ENCODE measurements around the gene UACA. TPM values are rescaled to one million over a fixed set of nuclear protein-coding genes. Genes with fewer than 3 reads are reported as not detected.
"Not testable (repeated sequence)": the region's sequence is repeated elsewhere in the genome, so short reads cannot be mapped to it uniquely, and the experiment has no call there.

The UACA gene
- total and polyA plus RNA-seq, 9 of the 15 experiments (the other 6 are each of a cell fraction or from before 2014, with no cell fraction given), result 0.06 to 0.33 (median 0.15) TPM; not detected in 5

GRCh38 chr15:70741107-70741531 lies 22.2 kb downstream of the UACA start:
- Histone ChIP-seq H3K4me3 (no peak overlapping the region), H3K27ac (ENCODE audit: extremely low read depth, low read depth, low read length) (no peak overlapping the region), H3K9ac (ENCODE audit: insufficient read depth in 1 of 2, low read depth in 2 of 2, low read length in 2 of 2) (no peak overlapping the region), H3K36me3 (ENCODE audit: control insufficient read depth, insufficient read depth, low read length) (no peaks in the 10 kb centered on the region), H3K9me1 (ENCODE audit: control insufficient read depth, insufficient read depth, low read length) (no peaks in the 10 kb centered on the region), H3K4me1 (replicated peaks in 1 of 2; ENCODE audit: control insufficient read depth in 2 of 2, insufficient read depth in 2 of 2, low read length in 2 of 2) (no peaks in the 10 kb centered on the region), H3K79me2 (ENCODE audit: control insufficient read depth, insufficient read depth, low read length) (no peaks in the 10 kb centered on the region), H3K4me2 (ENCODE audit: insufficient read depth, low read length) (no peak overlapping the region), H3K27me3 (ENCODE audit: control insufficient read depth in 2 of 2, insufficient read depth in 2 of 2, low read length in 2 of 2) (no peaks in the 10 kb centered on the region), H4K20me1 (replicated peaks; ENCODE audit: control insufficient read depth, insufficient read depth, low read length) (no peaks in the 10 kb centered on the region), H3K9me3 (replicated peaks; ENCODE audit: control insufficient read depth, insufficient read depth, low read depth, low read length) (no peaks in the 10 kb centered on the region), H2AFZ (ENCODE audit: low read depth, low read length) (no peak overlapping the region)
- FAIRE-seq (no peak), ATAC-seq (no peak), DNase-seq (ENCODE audit: extremely low read depth in 1 of 4, low spot score in 3 of 4) (no peak)
- POLR2A ChIA-PET, result no interaction called here
- WGBS (ENCODE audit: insufficient coverage, low coverage, missing lambda C conversion rate), result 0% methylated on average over 1 of the region's 1 CpG
- in situ Hi-C loops (cut with MboI), result no loop called here
- CTCF ChIA-PET (ENCODE audit: low intra/inter-chr PET ratio), result no interaction called here
- no TSS peak for BruUV-seq (replicated peaks)
- no peak for TF ChIP-seq PCBP2 (IDR thresholded peaks at IDR 0.05; ENCODE audit: low read depth, low read length, poor library complexity, severe bottlenecking)
- intact Hi-C loops (cut with micrococcal nuclease), result no loop called here

DNA sequence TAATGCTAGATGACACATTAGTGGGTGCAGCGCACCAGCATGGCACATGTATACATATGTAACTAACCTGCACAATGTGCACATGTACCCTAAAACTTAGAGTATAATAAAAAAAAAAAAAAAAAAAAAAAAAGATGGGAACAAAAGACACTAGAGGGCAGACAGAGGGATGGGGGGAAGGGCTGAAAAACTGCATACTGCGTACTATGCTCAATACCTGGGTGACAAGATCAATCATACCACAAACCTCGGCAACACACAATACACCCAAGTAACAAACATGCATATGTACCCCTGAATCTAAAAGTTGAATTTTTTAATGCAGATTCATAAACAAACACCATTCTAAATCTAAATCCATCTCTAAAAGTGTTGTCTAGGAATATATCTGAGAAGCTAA lies 28.3 kb downstream of the UACA start:
- H3K36me3 ChIP-seq (ENCODE audit: control insufficient read depth, insufficient read depth, low read length); ATAC-seq; H3K9ac ChIP-seq (ENCODE audit: insufficient read depth in 1 of 2, low read depth in 2 of 2, low read length in 2 of 2); H3K4me3 ChIP-seq; H2AFZ ChIP-seq (ENCODE audit: low read depth, low read length); CTCF ChIA-PET (ENCODE audit: low intra/inter-chr PET ratio); H3K79me2 ChIP-seq (ENCODE audit: control insufficient read depth, insufficient read depth, low read length); H3K4me2 ChIP-seq (ENCODE audit: insufficient read depth, low read length); in situ Hi-C loops (cut with MboI); DNase-seq (ENCODE audit: extremely low read depth in 1 of 4, low spot score in 3 of 4); H3K9me1 ChIP-seq (ENCODE audit: control insufficient read depth, insufficient read depth, low read length); H3K27me3 ChIP-seq (ENCODE audit: control insufficient read depth in 2 of 2, insufficient read depth in 2 of 2, low read length in 2 of 2); intact Hi-C loops (cut with micrococcal nuclease); FAIRE-seq; H4K20me1 ChIP-seq (replicated peaks; ENCODE audit: control insufficient read depth, insufficient read depth, low read length); POLR2A ChIA-PET; H3K27ac ChIP-seq (ENCODE audit: extremely low read depth, low read depth, low read length); H3K4me1 ChIP-seq (replicated peaks in 1 of 2; ENCODE audit: control insufficient read depth in 2 of 2, insufficient read depth in 2 of 2, low read length in 2 of 2); H3K9me3 ChIP-seq (replicated peaks; ENCODE audit: control insufficient read depth, insufficient read depth, low read depth, low read length); BruUV-seq (replicated peaks): not testable (repeated sequence)
- WGBS (ENCODE audit: insufficient coverage, low coverage, missing lambda C conversion rate), result 0% methylated on average over 2 of the region's 3 CpGs

Measured in K562 (cell line).